ENCODE measurements around the gene CENPL. TPM values are rescaled to one million over a fixed set of nuclear protein-coding genes. Genes with fewer than 3 reads are reported as not detected.

CENPL gene
- total and polyA plus RNA-seq, 2 of the 4 experiments (the other 2 are of a cell fraction): 6.3 to 21.1 TPM

DNA sequence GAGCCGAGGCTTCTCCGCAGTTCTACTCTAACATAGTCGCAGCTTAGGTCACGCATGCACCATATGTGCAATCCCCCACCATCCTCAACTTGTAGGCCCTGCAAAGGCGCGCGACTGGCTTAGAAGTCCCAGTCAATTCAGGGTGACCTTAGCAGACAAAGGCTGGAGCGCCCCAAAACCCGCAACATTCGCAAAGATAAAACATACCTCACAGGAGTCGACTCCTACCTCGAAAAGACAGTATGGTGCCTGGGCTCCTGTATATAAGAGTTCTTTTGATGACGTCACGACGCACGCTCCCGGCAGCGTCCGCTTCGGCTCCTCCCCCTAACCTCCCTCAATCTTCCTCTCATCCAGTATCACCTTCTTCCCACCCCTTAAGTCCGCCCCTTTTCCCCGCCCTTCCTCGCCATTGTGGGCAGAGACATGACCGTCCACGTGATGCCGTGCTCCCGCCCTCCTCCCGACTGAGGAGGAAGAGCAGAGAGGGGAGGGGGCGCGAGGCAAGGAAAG is 43.1 kb upstream of the CENPL start, which contains the start of gene GAS5 (continued):
- TF ChIP-seq, protein P1, sequence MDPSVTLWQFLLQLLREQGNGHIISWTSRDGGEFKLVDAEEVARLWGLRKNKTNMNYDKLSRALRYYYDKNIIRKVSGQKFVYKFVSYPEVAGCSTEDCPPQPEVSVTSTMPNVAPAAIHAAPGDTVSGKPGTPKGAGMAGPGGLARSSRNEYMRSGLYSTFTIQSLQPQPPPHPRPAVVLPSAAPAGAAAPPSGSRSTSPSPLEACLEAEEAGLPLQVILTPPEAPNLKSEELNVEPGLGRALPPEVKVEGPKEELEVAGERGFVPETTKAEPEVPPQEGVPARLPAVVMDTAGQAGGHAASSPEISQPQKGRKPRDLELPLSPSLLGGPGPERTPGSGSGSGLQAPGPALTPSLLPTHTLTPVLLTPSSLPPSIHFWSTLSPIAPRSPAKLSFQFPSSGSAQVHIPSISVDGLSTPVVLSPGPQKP (IDR thresholded peaks at IDR 0.05; ENCODE audit: borderline replicate concordance, low read depth, low read length): no peak
- TF ChIP-seq NFE2L2 (IDR thresholded peaks at IDR 0.05; ENCODE audit: low read depth, low read length): peak; percentile 43; the same call in 1 of the 2 replicates
- 0 out of 2 replicates have a peak, but pooled peaks have one; percentile 37 for TF ChIP-seq BHLHE40 (IDR thresholded peaks at IDR 0.05; ENCODE audit: low read depth, low read length)
- no peak for TF ChIP-seq FOS (IDR thresholded peaks at IDR 0.05; ENCODE audit: low read depth, low read length)
